ENCODE results near the gene PHEX.

DNA sequence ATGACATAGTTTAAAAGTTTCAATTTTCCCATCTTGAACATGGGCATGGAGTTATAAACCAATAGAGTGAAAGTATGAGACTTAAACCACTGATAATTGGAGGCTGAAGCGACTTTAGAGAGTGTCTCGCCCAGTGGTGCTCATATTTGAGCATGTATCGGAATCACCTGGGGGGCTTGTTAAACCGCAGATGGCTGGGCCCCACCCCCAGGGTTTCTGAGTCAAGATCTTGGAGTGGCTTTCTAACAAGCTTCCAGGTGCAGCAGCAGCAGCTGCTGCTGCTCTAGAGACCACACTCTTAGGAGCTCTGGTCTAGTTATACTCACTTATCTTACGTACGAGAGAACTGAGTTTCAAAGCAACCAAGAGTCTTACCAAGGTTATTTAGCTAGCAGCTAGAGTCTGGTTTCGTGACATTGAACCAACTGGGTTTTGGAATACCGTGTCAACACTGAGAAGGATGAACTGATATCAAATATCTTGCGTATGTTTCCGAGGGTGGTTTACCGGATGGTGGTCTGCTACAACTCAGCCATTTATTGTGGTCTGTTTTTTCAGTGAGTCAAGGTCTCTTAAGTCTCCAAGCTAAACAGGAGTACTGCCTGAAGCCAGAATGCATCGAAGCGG, 5.9 kb downstream of the PHEX start:
- TF ChIP-seq, protein P1, sequence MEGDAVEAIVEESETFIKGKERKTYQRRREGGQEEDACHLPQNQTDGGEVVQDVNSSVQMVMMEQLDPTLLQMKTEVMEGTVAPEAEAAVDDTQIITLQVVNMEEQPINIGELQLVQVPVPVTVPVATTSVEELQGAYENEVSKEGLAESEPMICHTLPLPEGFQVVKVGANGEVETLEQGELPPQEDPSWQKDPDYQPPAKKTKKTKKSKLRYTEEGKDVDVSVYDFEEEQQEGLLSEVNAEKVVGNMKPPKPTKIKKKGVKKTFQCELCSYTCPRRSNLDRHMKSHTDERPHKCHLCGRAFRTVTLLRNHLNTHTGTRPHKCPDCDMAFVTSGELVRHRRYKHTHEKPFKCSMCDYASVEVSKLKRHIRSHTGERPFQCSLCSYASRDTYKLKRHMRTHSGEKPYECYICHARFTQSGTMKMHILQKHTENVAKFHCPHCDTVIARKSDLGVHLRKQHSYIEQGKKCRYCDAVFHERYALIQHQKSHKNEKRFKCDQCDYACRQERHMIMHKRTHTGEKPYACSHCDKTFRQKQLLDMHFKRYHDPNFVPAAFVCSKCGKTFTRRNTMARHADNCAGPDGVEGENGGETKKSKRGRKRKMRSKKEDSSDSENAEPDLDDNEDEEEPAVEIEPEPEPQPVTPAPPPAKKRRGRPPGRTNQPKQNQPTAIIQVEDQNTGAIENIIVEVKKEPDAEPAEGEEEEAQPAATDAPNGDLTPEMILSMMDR (IDR thresholded peaks at IDR 0.05) = no peak
- no peak for TF ChIP-seq POLR2AphosphoS5 (IDR thresholded peaks at IDR 0.05)
- no peak for TF ChIP-seq EP300 (IDR thresholded peaks at IDR 0.05; ENCODE audit: low read depth)
- no peak for TF ChIP-seq POLR2A (IDR thresholded peaks at IDR 0.05)
